ENCODE data around the gene PELI2.

The PELI2 gene

GRCh38 chr14:56202256-56202655, 84.0 kb downstream of the PELI2 start:
- Histone ChIP-seq H3K27ac (no peak overlapping the region), H3K27me3 (no peaks in the 10 kb centered on the region), H3K4me3 (ENCODE audit: low read depth in 1 of 2, low read length in 1 of 2) (no peak overlapping the region), H3K9me3 (no peaks in the 10 kb centered on the region), H3K36me3 (no peaks in the 10 kb centered on the region), H3K4me1 (ENCODE audit: control insufficient read depth in 1 of 2, insufficient read depth in 1 of 2, low read depth in 1 of 2, low read length in 1 of 2) (peaks cover 40 to 43% of the 10 kb centered on the region in 2 experiments)
- TF ChIP-seq CTCF (IDR thresholded peaks at IDR 0.05), result no peak

GRCh38 chr14:56205881-56206280, 87.7 kb downstream of the PELI2 start:
- Histone ChIP-seq H3K36me3 (no peaks in the 10 kb centered on the region), H3K4me3 (ENCODE audit: low read depth in 1 of 2, low read length in 1 of 2) (no peak overlapping the region), H3K4me1 (ENCODE audit: control insufficient read depth in 1 of 2, insufficient read depth in 1 of 2, low read depth in 1 of 2, low read length in 1 of 2) (peaks cover 23 to 42% of the 10 kb centered on the region in 2 experiments), H3K27ac (peak overlapping the region; percentile 68), H3K9me3 (no peaks in the 10 kb centered on the region), H3K27me3 (no peaks in the 10 kb centered on the region)
- no peak for TF ChIP-seq CTCF (IDR thresholded peaks at IDR 0.05)

- H3K27me3 ChIP-seq, result no peaks in the 10 kb centered on the region
- H3K27ac ChIP-seq, result peak overlapping the region; percentile 68
- no peaks in the 10 kb centered on the region for H3K36me3 ChIP-seq
- no peaks in the 10 kb centered on the region for H3K9me3 ChIP-seq
- H3K4me3 ChIP-seq (ENCODE audit: low read depth in 1 of 2, low read length in 1 of 2), result no peak overlapping the region
- no peak for TF ChIP-seq CTCF (IDR thresholded peaks at IDR 0.05)
- peaks cover 23 to 42% of the 10 kb centered on the region in 2 experiments for H3K4me1 ChIP-seq (ENCODE audit: control insufficient read depth in 1 of 2, insufficient read depth in 1 of 2, low read depth in 1 of 2, low read length in 1 of 2)
Observed at GRCh38 chr14:56206596-56206995, 88.4 kb downstream of the PELI2 start.

- Histone ChIP-seq H3K9me3 (no peaks in the 10 kb centered on the region), H3K4me1 (ENCODE audit: control insufficient read depth in 1 of 2, insufficient read depth in 1 of 2, low read depth in 1 of 2, low read length in 1 of 2) (peaks cover 23 to 42% of the 10 kb centered on the region in 2 experiments), H3K4me3 (ENCODE audit: low read depth in 1 of 2, low read length in 1 of 2) (no peak overlapping the region), H3K27me3 (no peaks in the 10 kb centered on the region), H3K27ac (peak overlapping the region; percentile 5), H3K36me3 (no peaks in the 10 kb centered on the region)
- no peak for TF ChIP-seq CTCF (IDR thresholded peaks at IDR 0.05)
Observed at GRCh38 chr14:56207626-56208292, 89.5 kb downstream of the PELI2 start.

- H3K9me3 ChIP-seq, result no peaks in the 10 kb centered on the region
- peaks cover 23 to 42% of the 10 kb centered on the region in 2 experiments for H3K4me1 ChIP-seq (ENCODE audit: control insufficient read depth in 1 of 2, insufficient read depth in 1 of 2, low read depth in 1 of 2, low read length in 1 of 2)
- no peaks in the 10 kb centered on the region for H3K27me3 ChIP-seq
- no peak for TF ChIP-seq CTCF (IDR thresholded peaks at IDR 0.05)
- peak overlapping the region; percentile 5 for H3K27ac ChIP-seq
- H3K4me3 ChIP-seq (ENCODE audit: low read depth in 1 of 2, low read length in 1 of 2), result no peak overlapping the region
- no peaks in the 10 kb centered on the region for H3K36me3 ChIP-seq
Observed at GRCh38 chr14:56208520-56208919, 90.3 kb downstream of the PELI2 start.
